ENCODE data around the gene THAP4.

- TF ChIP-seq CTCF (IDR thresholded peaks at IDR 0.05; ENCODE audit: insufficient read depth, low read length) (no peak), REST (IDR thresholded peaks at IDR 0.05; ENCODE audit: insufficient replicate concordance, low read depth) (no peak)
These were observed 21.9 kb downstream of the THAP4 start for GRCh38 chr2:241615041-241615440.
